Skeletal muscle tissue (tissue), 5 donors: ENCODE results near the gene DROSHA. TPM values are rescaled to one million over a fixed set of nuclear protein-coding genes. Genes with fewer than 3 reads are reported as not detected.
"Not testable (repeated sequence)": the region's sequence is repeated elsewhere in the genome, so short reads cannot be mapped to it uniquely, and the experiment has no call there.

Experiments used
- H3K27ac ChIP-seq: one replicate; pipeline ENCODE4 v1.7.0; 2013; ENCODE audit warnings: mild to moderate bottlenecking, low read depth, low read length, inconsistent platforms
- H3K27me3 ChIP-seq, 3 donors: one replicate each; pipeline ENCODE4 v1.7.0; 2013; ENCODE audit warnings: low read length in 3 of 3; ENCODE audit not compliant: control insufficient read depth in 3 of 3, insufficient read depth in 3 of 3
- H3K36me3 ChIP-seq, 3 donors: one replicate each; pipeline ENCODE4 v1.7.0; 2013; ENCODE audit warnings: low read length in 3 of 3; ENCODE audit not compliant: control insufficient read depth in 3 of 3, insufficient read depth in 3 of 3
- H3K4me1 ChIP-seq, 3 donors: one replicate each; pipeline ENCODE4 v1.7.0; 2013; ENCODE audit warnings: low read length in 3 of 3, mild to moderate bottlenecking in 3 of 3; ENCODE audit not compliant: control insufficient read depth in 3 of 3, insufficient read depth in 3 of 3
- H3K4me3 ChIP-seq, 3 donors: one replicate each; pipeline ENCODE4 v1.7.0; 2013; ENCODE audit warnings: low read length in 3 of 3
- H3K9ac ChIP-seq, 3 donors: one replicate each; pipeline ENCODE4 v1.7.0; 2013; ENCODE audit warnings: low read length in 3 of 3, mild to moderate bottlenecking in 3 of 3, moderate library complexity in 2 of 3, low read depth in 1 of 3
- H3K9me3 ChIP-seq, 3 donors: one replicate each; pipeline ENCODE4 v1.7.0; 2013; ENCODE audit warnings: low read length in 3 of 3; ENCODE audit not compliant: control insufficient read depth in 3 of 3
- small RNA-seq: library from RNA; depleted of rRNA; stranded (forward); fragments of <200 nt; gene quantifications from one replicate; pipeline ENCODE3, GENCODE V24; 2014
- total RNA-seq: library from RNA; depleted of rRNA; stranded (reverse); fragments of >200 nt; gene quantifications from one replicate; pipeline ENCODE4 v1.2.3, GENCODE V29; 2014
- donor health status: Osteomylitis.

The DROSHA gene
- total RNA-seq, 1 donor from 2014 or later = 67.3 TPM

GRCh38 chr5:31361704-31362528, 170.0 kb downstream of the DROSHA start:
- not testable (repeated sequence) for H3K4me1 ChIP-seq, H3K9me3 ChIP-seq, H3K36me3 ChIP-seq, H3K27me3 ChIP-seq, H3K27ac ChIP-seq, H3K4me3 ChIP-seq, H3K9ac ChIP-seq

GRCh38 chr5:31361234-31361633, 170.7 kb downstream of the DROSHA start:
- Histone ChIP-seq H3K27ac (no peak overlapping the region), H3K4me3 (no peak overlapping the region), H3K9ac (no peak overlapping the region), H3K4me1 (no peaks in the 10 kb centered on the region), H3K9me3 (no peaks in the 10 kb centered on the region), H3K36me3 (no peaks in the 10 kb centered on the region), H3K27me3 (no peaks in the 10 kb centered on the region)

- Histone ChIP-seq H3K27ac (no peak overlapping the region), H3K27me3 (no peaks in the 10 kb centered on the region), H3K4me3 (no peak overlapping the region), H3K9me3 (peaks cover 0 to 3% (median 0%) of the 10 kb centered on the region in 3 donors), H3K9ac (no peak overlapping the region), H3K4me1 (no peaks in the 10 kb centered on the region), H3K36me3 (no peaks in the 10 kb centered on the region)
These were observed 172.1 kb downstream of the DROSHA start for GRCh38 chr5:31359839-31360238.

GRCh38 chr5:31357038-31357437, 174.9 kb downstream of the DROSHA start:
- no peak overlapping the region for H3K4me3 ChIP-seq
- no peak overlapping the region for H3K27ac ChIP-seq
- no peaks in the 10 kb centered on the region for H3K4me1 ChIP-seq
- H3K27me3 ChIP-seq = no peaks in the 10 kb centered on the region
- H3K36me3 ChIP-seq = no peaks in the 10 kb centered on the region
- peaks cover 0 to 3% (median 0%) of the 10 kb centered on the region in 3 donors for H3K9me3 ChIP-seq
- H3K9ac ChIP-seq = no peak overlapping the region

- no peaks in the 10 kb centered on the region for H3K27me3 ChIP-seq
- no peaks in the 10 kb centered on the region for H3K36me3 ChIP-seq
- no peak overlapping the region for H3K4me3 ChIP-seq
- no peak overlapping the region for H3K9ac ChIP-seq
- H3K9me3 ChIP-seq = peaks cover 0 to 3% (median 0%) of the 10 kb centered on the region in 3 donors
- H3K4me1 ChIP-seq = no peaks in the 10 kb centered on the region
- H3K27ac ChIP-seq = no peak overlapping the region
These were observed 176.6 kb downstream of the DROSHA start for GRCh38 chr5:31355337-31355736.

Small RNAs within 50 kb of the gene (small RNA-seq; reads per million reads assigned to genes)
- gene RF00019 = not detected

Other genes starting within 250 kb of the DROSHA start
- gene C5orf22, start 208 bp upstream of the DROSHA start, total RNA-seq = 13.0 TPM
- 2.6 TPM for gene PDZD2, start 107.0 kb upstream of the DROSHA start, total RNA-seq